ENCODE data around the gene PRSS2.

DNA sequence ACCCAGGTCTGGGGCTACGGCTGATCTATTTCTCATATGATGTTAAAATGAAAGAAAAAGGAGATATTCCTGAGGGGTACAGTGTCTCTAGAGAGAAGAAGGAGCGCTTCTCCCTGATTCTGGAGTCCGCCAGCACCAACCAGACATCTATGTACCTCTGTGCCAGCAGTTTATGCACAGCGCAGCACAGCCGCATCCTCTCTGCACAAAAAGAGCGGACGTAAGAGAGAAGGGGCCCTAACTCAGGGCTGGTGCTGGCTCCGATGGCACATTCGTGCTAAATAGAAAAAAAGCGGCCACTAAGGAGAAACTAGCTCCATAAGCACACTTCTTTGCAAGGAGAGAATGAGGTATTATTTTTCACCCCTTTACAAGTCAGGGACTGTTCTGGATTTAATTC lies 49.8 kb upstream of the PRSS2 start:
- TF ChIP-seq SIN3A (IDR thresholded peaks at IDR 0.05; ENCODE audit: borderline replicate concordance, insufficient read depth, low read length) (no peak), TAF1 (IDR thresholded peaks at IDR 0.05; ENCODE audit: borderline replicate concordance, insufficient read depth, low read length) (no peak), POLR2AphosphoS5 (IDR thresholded peaks at IDR 0.05; ENCODE audit: low read depth, low read length) (no peak)
- TF ChIP-seq, protein P1, sequence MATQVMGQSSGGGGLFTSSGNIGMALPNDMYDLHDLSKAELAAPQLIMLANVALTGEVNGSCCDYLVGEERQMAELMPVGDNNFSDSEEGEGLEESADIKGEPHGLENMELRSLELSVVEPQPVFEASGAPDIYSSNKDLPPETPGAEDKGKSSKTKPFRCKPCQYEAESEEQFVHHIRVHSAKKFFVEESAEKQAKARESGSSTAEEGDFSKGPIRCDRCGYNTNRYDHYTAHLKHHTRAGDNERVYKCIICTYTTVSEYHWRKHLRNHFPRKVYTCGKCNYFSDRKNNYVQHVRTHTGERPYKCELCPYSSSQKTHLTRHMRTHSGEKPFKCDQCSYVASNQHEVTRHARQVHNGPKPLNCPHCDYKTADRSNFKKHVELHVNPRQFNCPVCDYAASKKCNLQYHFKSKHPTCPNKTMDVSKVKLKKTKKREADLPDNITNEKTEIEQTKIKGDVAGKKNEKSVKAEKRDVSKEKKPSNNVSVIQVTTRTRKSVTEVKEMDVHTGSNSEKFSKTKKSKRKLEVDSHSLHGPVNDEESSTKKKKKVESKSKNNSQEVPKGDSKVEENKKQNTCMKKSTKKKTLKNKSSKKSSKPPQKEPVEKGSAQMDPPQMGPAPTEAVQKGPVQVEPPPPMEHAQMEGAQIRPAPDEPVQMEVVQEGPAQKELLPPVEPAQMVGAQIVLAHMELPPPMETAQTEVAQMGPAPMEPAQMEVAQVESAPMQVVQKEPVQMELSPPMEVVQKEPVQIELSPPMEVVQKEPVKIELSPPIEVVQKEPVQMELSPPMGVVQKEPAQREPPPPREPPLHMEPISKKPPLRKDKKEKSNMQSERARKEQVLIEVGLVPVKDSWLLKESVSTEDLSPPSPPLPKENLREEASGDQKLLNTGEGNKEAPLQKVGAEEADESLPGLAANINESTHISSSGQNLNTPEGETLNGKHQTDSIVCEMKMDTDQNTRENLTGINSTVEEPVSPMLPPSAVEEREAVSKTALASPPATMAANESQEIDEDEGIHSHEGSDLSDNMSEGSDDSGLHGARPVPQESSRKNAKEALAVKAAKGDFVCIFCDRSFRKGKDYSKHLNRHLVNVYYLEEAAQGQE (IDR thresholded peaks at IDR 0.05; ENCODE audit: insufficient read depth in 1 of 2, low read depth in 2 of 2, low read length in 2 of 2) = no peak
